AG09309 (cell line): ENCODE results near the gene SLC35F2.

ENCODE experiments used
- DNase-seq: peaks from one replicate; pipeline ENCODE4 v3.0.0-alpha.2; 2010; ENCODE audit warnings: low read depth
- H3K4me3 ChIP-seq: 2 replicates; pipeline ENCODE4 v1.5.1; 2011; ENCODE audit warnings: mild to moderate bottlenecking, low read depth, low read length, moderate library complexity; ENCODE audit not compliant: control insufficient read depth
- TF ChIP-seq, protein P1 (sequence below): IDR thresholded peaks from 2 replicates; pipeline ENCODE4 v1.5.1; 2011; ENCODE audit warnings: mild to moderate bottlenecking, low read depth, low read length, inconsistent platforms; ENCODE audit not compliant: insufficient read depth, control insufficient read depth; ENCODE audit errors: missing control alignments

SLC35F2 gene

DNA sequence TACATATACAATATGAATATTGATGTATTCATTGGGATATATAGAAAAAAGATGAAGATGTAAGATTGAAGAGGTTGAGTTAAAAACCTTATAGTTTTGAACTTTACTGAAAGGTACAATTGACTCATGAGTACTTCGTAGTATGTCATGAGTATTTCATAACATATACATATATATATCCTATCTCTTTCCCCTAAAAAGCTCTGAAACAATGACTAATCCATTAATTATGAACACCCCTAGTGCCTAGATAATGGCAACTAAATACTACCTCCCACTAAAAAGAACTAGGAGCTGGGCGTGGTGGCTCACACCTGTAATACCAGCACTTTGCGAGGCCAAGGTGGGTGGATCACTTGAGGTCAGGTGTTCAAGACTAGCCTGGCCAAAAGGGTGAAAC lies 31.5 kb downstream of the SLC35F2 start:
- no peak overlapping the region for H3K4me3 ChIP-seq
- DNase-seq = no peak
- TF ChIP-seq, protein P1, sequence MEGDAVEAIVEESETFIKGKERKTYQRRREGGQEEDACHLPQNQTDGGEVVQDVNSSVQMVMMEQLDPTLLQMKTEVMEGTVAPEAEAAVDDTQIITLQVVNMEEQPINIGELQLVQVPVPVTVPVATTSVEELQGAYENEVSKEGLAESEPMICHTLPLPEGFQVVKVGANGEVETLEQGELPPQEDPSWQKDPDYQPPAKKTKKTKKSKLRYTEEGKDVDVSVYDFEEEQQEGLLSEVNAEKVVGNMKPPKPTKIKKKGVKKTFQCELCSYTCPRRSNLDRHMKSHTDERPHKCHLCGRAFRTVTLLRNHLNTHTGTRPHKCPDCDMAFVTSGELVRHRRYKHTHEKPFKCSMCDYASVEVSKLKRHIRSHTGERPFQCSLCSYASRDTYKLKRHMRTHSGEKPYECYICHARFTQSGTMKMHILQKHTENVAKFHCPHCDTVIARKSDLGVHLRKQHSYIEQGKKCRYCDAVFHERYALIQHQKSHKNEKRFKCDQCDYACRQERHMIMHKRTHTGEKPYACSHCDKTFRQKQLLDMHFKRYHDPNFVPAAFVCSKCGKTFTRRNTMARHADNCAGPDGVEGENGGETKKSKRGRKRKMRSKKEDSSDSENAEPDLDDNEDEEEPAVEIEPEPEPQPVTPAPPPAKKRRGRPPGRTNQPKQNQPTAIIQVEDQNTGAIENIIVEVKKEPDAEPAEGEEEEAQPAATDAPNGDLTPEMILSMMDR = no peak

DNA sequence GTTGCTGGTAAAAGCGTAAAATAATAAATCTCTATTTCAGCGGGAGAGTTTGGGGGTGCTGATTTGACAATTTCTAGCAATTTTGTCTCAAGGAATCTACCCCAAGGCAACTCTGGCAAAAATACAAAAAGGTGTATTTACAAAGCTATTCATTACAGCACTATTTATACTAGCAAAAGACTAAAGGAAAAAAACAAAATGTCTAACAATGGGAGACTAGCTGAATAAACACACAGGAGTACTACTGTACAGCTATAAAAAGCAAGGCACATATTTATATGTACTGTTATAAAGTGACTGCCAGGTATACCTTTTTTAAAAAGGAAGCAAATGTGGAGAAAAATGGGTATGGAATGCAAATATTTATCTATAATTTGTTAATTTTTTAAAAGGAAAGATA lies 32.7 kb downstream of the SLC35F2 start:
- no peak for DNase-seq
- TF ChIP-seq, protein P1 = no peak

DNA sequence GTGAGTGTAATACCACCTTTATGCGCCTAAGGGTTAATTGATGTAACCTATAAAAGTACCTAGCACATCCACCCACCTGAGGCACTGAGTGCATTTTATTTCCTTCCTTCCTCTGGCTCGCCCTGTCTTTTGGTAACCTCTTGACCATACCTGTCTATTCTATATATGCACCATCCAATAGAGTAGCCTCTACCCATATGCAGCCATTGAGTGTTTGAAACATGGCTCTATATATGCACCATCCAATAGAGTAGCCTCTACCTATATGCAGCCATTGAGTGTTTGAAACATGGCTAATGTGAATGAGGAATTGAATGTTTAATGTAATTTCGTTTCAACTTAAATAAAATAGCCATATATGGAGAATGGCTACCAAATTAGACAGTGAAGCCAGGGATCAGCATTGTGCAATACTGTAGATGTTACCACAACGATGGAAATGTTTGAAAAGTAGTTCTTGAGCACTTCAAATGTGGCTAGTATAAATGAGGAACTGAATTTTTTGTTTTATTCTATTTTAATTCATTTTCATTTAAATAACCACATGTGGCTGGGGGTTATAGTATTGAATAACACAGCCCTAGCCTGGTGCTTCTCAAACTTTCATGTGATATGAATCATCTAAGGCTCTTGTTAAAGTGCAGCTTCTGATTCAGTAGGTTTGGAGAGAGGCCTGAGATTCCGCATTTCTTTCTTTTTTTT lies 33.8 kb downstream of the SLC35F2 start:
- TF ChIP-seq, protein P1 = no peak
- DNase-seq = no peak
- H3K4me3 ChIP-seq = no peak overlapping the region

More for the DNA sequence above, 32.7 kb downstream of the SLC35F2 start:
- H3K4me3 ChIP-seq = no peak overlapping the region

DNA sequence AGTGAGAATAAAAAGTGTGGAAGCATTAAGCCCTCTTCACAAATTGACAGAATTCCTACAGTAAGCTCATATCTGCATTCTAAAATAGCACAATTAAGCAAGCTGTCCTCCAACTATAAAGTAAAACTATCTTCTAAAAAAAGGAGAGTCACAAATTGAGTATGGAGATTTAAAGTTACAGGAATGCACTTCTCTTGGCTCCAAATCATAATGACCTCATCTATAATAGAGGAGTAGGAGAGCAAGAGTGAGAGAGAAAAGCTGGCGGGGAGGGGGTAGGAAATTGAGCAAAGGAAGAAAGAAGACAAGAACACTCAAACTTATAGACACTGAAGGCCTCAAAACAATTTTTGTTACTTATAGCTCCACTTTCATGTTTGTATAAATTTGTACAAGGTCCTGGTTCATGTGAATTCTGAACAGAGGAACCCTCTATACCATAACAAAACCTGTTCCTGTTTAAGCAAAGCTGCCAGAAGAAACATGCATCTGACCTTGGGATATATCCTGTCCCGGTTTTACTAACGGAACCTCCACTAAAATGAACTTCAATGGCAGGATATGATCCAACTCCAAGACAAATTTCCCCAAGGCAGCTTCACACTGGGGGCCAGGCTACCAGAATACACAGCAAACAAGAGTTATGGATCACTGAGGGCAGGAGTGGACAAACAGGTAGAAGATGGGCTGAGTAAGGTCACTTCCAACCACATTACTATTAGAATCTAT lies 37.2 kb downstream of the SLC35F2 start:
- no peak for DNase-seq
- no peak overlapping the region for H3K4me3 ChIP-seq
- TF ChIP-seq, protein P1 = no peak

DNA sequence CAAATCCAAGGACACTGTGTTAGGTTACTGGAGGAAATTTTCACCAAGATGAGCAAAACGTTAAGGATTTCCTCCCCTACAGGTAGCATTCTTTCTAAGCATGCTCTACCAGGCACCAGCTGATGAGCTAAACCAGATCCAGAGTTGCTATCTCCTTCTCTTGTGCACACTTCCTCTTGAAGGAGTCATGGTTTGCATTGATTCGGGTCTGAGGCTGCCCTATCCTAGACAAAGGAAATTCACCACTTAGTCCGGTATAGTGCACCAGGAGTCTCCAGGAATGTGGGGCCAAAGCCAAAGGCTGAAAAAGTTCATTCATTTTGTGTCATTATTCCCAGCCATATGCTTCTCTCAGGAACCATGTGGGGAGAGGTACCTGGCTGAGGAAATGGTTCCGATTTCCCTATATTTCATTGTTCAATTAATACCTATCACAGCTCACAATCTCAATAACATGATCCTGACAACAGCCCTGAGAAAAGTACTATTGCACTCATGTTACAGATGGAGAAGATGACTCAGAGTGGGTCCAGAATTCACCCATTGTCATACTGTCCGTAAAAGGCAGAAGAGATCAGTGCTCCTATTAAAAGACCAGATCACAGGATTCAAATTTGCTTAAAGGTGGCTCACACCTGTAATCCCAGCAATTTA lies 39.1 kb downstream of the SLC35F2 start:
- TF ChIP-seq, protein P1 = no peak
- DNase-seq = no peak
- no peak overlapping the region for H3K4me3 ChIP-seq

DNA sequence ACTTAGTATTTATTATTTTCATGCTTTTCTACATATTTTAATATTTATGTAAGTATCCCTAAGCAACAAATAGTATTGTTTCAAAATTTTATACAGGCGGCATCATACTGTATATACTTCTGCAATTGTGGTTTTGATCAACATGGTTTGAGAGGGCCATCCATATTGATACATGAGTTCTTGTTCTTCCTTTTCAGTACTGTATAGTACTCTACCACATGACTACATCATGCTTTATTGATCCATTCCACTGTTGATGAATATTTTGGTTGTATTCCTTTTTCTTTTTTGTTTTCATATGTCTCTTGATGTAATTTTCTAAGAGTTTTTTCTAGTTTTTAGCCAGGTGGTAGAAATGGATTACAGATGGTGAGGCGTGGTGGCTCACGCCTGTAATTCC lies 40.1 kb downstream of the SLC35F2 start:
- DNase-seq = no peak
- H3K4me3 ChIP-seq = no peak overlapping the region
- TF ChIP-seq, protein P1 = no peak
